Dendritic cell treated with granulocyte-macrophage colony-stimulating factor and Interleukin-4, amounts not matched to agents 40 ng/mL and 50 ng/mL, for 4 days (primary cell): ENCODE measurements around the gene CD55.
A peak's percentile ranks its signal among the peaks of the same experiment; 100 is the strongest.

Source experiments
- H3K27ac Mint-ChIP-seq: one replicate; pipeline ENCODE4 v1.8.0; 2022; ENCODE audit warnings: mild to moderate bottlenecking, mixed read lengths
- H3K27me3 Mint-ChIP-seq: one replicate; pipeline ENCODE4 v1.8.0; 2022; ENCODE audit warnings: mild to moderate bottlenecking, mixed read lengths
- H3K36me3 Mint-ChIP-seq: one replicate; pipeline ENCODE4 v1.8.0; 2022; ENCODE audit warnings: low read depth, mixed read lengths
- H3K4me1 Mint-ChIP-seq: one replicate; pipeline ENCODE4 v1.8.0; 2022; ENCODE audit warnings: low read depth, mixed read lengths
- H3K4me3 Mint-ChIP-seq: one replicate; pipeline ENCODE4 v1.8.0; 2022; ENCODE audit warnings: mild to moderate bottlenecking, moderate library complexity, mixed read lengths
- H3K9me3 Mint-ChIP-seq: one replicate; pipeline ENCODE4 v1.8.0; 2022; ENCODE audit warnings: mixed read lengths
- intact Hi-C: fragments of 100-400 bp; cut with micrococcal nuclease; formaldehyde crosslinking; loops from one replicate; pipeline ENCODE4 v1.15.0; 2022

The CD55 gene

DNA sequence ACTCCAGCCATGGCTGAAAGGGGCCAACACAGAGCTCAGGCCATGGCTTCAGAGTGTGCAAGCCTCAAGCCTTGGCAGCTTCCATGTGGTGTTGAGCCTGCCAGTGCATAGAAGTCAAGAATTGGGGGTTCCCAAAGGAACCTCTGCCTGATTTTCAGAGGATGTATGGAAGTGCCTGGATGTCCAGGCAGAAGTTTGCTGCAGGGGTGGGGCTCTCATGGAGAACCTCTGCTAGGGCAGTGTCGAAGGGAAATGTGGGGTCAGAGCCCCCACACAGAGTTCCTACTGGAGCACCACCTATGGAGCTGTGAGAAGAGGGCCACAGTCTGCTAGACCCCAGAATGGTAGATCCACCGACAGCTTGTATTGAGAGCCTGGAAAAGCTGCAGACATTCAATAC lies 29.8 kb upstream of the CD55 start:
- intact Hi-C loops = no loop called here
- Mint-ChIP-seq H3K4me1 (peaks cover 6% of the 10 kb centered on the region), H3K4me3 (no peak overlapping the region), H3K9me3 (peaks cover 15% of the 10 kb centered on the region), H3K27ac (no peak overlapping the region), H3K27me3 (no peaks in the 10 kb centered on the region), H3K36me3 (no peaks in the 10 kb centered on the region)

DNA sequence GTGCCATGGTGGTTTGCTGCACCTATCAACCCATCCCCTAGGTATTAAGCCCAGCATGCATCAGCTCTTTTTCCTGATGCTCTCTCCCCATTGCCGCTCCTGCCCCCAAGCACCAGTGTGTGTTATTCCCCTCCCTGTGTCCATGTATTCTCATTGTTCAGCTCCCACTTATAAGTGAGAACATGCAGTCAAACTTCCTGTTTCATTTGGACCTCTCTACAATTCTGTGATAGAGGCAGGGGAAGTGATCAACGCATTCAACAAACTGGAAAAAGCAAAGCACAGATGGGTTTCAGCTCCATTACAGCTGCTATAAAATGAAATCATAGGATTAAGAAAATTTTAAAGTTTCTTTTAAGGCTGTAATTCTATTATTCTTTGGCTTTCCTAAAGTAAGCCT lies 23.3 kb upstream of the CD55 start:
- peaks cover 6% of the 10 kb centered on the region for H3K9me3 Mint-ChIP-seq
- H3K4me3 Mint-ChIP-seq = no peak overlapping the region
- H3K27me3 Mint-ChIP-seq = no peaks in the 10 kb centered on the region
- peak overlapping the region; percentile 61 for H3K27ac Mint-ChIP-seq
- intact Hi-C loops = no loop called here
- peaks cover 23% of the 10 kb centered on the region for H3K4me1 Mint-ChIP-seq
- H3K36me3 Mint-ChIP-seq = no peaks in the 10 kb centered on the region

DNA sequence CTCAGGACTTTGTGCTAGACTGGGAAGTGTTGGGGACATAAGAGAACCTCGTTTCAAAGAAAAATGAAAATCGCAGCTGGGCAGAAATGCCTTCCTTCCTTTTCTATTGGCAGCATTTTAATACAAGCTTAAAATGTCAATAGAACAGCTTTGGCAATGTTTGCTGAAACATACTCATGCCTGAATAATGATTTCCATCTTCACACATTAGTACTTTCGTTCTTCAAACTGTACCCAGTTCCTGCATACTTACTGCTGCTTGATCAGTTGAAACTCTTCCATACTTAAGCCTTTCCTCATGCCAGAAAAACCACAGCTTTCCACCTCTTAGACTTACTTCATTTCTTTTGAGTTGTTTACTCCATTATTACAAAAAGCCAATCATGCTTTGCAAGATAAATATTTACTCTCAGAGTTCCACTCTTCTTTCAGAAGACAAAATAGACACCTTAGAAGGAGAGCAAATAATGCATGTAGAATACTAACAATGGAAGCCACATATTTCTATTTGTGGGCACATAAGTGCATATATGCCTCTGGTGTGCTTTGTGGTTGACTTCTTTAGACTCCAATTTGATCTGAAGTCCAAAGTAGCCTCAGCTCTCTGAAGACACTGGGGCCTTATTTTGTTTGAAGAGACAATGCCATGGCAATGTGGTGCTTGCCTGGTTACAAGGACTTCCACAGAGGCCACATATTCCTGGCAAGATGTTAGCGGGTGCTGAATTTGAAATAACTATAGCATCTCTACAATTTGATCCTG lies 22.7 kb upstream of the CD55 start:
- Mint-ChIP-seq H3K36me3 (no peaks in the 10 kb centered on the region), H3K4me1 (peaks cover 26% of the 10 kb centered on the region), H3K4me3 (no peak overlapping the region), H3K27ac (peak overlapping the region; percentile 61), H3K27me3 (no peaks in the 10 kb centered on the region), H3K9me3 (peaks cover 6% of the 10 kb centered on the region)
- intact Hi-C loops = no loop called here

DNA sequence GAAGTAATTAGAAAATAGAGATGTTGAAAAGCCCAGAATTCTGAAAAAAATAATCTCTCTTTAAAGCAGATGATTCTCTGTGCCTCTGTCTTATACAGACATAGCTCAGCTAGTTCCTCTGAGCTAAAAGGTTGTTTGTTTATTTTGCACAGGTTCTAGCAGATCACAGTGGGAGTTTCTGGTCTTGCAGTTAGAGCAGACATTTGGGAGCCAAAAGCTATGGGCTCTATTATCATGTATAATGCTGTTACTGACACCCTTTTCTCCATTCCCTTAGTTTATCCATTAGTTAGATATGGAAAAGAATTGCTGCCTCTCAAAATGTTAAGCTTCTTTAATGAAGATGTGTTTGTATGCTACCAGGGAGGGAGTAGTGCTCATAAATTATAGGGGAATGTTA lies 20.5 kb upstream of the CD55 start:
- Mint-ChIP-seq H3K27ac (no peak overlapping the region), H3K4me1 (peaks cover 26% of the 10 kb centered on the region), H3K9me3 (peaks cover 6% of the 10 kb centered on the region), H3K27me3 (no peaks in the 10 kb centered on the region), H3K4me3 (no peak overlapping the region), H3K36me3 (no peaks in the 10 kb centered on the region)
- intact Hi-C loops = no loop called here

DNA sequence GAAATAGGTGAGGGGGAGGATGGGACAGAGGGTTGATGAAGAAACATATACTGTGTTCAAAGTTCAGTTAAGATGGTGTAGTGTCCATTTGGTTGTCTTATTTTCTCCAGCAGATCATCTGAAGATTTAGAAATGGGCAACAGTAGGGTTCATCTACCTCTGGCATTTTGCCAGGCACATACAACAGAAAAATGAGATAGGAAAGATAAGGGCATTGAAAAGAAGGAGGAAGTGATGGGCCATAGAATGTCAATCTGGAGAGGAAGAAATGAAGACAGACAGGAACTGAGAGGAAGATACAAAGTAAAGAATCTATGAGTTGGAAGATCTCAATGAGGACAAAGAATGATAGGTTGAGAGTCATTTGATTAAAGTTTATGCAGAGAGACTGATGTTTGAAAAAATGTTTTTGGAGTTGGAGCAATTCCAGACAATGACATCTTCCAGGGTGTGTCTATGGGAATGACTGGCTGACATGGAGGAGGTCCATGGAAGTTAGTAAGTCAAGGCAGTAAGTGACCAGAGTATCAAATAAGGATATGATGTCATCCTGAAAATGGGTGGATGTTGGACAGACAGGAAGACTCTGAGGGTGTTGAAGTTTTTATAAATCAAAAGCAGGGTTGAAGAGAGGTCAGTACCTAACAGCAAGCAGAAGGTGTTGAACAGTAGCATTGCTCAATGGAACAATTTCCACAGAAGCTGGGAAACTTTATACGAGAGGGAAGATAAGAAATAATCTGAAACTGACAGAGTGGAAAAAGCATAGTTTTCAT lies 18.7 kb upstream of the CD55 start:
- no peaks in the 10 kb centered on the region for H3K36me3 Mint-ChIP-seq
- H3K27ac Mint-ChIP-seq = no peak overlapping the region
- peaks cover 6% of the 10 kb centered on the region for H3K9me3 Mint-ChIP-seq
- intact Hi-C loops = no loop called here
- no peaks in the 10 kb centered on the region for H3K27me3 Mint-ChIP-seq
- peaks cover 32% of the 10 kb centered on the region for H3K4me1 Mint-ChIP-seq
- H3K4me3 Mint-ChIP-seq = no peak overlapping the region

DNA sequence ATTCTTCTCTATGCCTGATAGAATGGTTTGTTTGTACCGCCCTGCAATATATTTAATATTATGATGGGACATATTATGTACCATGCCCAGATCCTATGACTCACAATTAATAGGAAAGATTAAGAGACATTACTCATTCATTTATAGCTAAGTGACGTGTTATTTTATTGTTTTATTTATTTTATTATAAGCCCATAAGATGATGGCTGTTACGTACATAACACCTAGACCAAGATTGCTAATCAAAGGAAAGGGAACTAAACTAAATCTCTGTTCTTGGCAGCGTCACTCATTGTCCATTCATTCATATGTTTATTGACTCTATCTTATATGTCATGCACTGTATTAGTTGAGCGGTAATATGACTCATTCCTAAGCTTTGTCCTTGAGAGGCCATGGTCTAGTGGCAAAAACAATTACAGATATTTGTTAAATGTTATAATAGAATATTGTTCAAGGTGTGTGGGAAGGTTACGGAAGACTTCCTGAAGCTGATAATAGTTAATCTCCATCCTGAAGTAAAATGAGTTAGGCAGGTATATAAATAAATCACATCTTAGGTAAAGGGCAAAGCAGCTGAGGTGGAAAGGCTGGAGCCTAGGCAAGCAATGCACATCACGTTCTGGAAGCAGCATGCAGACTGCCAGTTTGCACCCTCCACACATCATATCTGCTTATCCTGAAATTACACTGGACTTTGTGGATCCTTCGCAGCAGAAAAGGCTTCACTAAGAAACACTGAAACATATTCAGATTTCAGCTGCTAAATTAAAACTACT lies 16.6 kb upstream of the CD55 start:
- intact Hi-C loops = no loop called here
- no peak overlapping the region for H3K4me3 Mint-ChIP-seq
- H3K4me1 Mint-ChIP-seq = peaks cover 33% of the 10 kb centered on the region
- H3K27me3 Mint-ChIP-seq = no peaks in the 10 kb centered on the region
- H3K27ac Mint-ChIP-seq = no peak overlapping the region
- H3K9me3 Mint-ChIP-seq = peaks cover 6% of the 10 kb centered on the region
- H3K36me3 Mint-ChIP-seq = no peaks in the 10 kb centered on the region

DNA sequence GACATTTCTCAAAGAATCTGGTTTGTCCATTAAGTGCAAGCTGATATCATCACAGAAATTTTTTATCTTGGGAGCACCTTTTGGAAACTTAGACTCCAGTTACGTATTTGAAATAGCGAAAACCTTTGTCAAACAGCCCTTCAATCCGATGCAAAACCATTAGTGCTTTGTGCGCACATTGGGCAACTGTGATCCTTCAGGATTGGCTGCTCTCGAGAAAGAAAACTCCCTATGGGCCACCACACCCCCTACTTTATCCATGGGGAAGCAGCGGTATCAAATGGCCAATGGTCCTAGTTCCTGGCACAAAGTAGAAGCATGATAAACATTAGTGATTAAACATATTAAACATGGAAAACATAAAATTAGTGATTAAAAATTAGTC lies 16.0 kb upstream of the CD55 start:
- peaks cover 35% of the 10 kb centered on the region for H3K4me1 Mint-ChIP-seq
- no peak overlapping the region for H3K4me3 Mint-ChIP-seq
- H3K27ac Mint-ChIP-seq = no peak overlapping the region
- intact Hi-C loops = no loop called here
- no peaks in the 10 kb centered on the region for H3K27me3 Mint-ChIP-seq
- H3K9me3 Mint-ChIP-seq = peaks cover 6% of the 10 kb centered on the region
- H3K36me3 Mint-ChIP-seq = no peaks in the 10 kb centered on the region

DNA sequence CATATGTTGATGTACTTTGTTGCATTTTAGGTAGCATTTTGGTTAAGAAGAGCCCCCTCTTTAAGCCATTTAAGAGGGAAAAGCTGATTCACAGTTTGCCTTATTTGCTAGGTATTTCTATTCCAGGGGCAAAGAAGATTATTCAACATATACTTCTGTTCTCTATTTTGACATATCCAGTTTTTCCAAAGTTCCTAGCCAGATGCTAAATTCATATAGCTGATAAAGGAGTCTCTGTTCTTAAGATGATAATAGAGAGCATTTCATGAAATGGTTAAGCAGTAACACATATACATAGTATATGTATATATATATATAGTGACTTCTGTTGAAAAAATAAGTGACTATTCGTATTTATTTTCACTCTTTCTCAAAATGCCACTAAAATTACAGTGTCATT lies 15.5 kb upstream of the CD55 start:
- Mint-ChIP-seq H3K9me3 (peaks cover 6% of the 10 kb centered on the region), H3K4me3 (no peak overlapping the region), H3K4me1 (peaks cover 35% of the 10 kb centered on the region), H3K36me3 (no peaks in the 10 kb centered on the region), H3K27ac (no peak overlapping the region), H3K27me3 (no peaks in the 10 kb centered on the region)
- intact Hi-C loops = no loop called here

DNA sequence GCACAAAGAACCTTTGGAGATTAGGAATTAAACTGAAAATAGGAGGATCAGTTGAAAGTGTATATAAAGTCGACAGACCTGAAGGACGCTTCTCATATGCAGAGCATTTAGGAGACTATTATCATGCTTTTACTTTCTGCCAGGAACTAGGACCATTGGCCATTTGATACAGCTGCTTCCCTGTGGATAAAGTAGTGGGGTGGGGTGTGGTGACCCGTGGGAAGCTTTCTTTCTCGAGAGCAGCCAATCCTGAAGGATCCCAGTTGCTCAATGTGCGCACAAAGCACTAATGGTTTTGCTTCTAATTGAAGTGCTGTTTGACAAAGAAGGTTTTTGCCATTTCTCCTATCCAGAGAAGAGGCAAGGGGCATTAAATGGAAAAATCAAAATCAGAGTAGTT lies 14.9 kb upstream of the CD55 start:
- Mint-ChIP-seq H3K36me3 (no peaks in the 10 kb centered on the region), H3K4me1 (peaks cover 35% of the 10 kb centered on the region), H3K27me3 (no peaks in the 10 kb centered on the region), H3K4me3 (no peak overlapping the region), H3K9me3 (peaks cover 6% of the 10 kb centered on the region), H3K27ac (peak overlapping the region; percentile 6)
- intact Hi-C loops = no loop called here

DNA sequence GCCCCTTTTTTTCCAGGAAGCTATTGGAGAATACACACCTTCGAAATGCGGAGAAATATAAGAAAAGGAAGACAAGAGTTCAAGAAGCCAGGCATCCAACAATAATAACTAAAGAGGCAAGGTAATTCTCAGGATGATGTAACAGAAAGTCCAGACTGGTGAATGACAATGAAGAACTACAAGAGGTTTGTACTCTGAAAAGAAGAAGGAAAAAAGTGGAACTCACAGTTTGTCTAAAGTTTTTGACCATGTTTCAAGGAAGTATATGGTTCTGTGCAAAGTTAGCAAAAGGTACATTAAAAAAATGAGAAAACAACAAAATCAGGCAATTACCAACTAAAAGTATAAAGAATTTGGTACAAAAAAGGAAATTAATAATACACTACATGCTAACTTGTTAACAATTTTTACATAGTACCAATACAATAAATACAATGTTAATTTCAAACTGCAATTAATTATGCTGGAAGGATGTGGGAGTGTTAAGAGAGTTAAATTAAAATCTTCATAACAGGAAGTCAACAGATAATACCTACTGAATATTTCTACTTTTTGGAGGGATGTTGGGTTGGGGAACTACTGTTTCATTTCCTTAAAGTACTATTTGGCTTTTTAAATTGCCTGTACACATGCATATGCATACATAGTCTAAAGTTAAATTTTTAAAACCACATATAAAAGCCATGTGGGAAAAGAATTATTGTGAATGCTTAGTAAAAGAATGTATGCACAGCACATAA lies 12.9 kb upstream of the CD55 start:
- H3K4me3 Mint-ChIP-seq = no peak overlapping the region
- no peaks in the 10 kb centered on the region for H3K36me3 Mint-ChIP-seq
- peaks cover 38% of the 10 kb centered on the region for H3K4me1 Mint-ChIP-seq
- H3K27ac Mint-ChIP-seq = peak overlapping the region; percentile 68
- no peaks in the 10 kb centered on the region for H3K27me3 Mint-ChIP-seq
- H3K9me3 Mint-ChIP-seq = no peaks in the 10 kb centered on the region
- intact Hi-C loops = no loop called here

DNA sequence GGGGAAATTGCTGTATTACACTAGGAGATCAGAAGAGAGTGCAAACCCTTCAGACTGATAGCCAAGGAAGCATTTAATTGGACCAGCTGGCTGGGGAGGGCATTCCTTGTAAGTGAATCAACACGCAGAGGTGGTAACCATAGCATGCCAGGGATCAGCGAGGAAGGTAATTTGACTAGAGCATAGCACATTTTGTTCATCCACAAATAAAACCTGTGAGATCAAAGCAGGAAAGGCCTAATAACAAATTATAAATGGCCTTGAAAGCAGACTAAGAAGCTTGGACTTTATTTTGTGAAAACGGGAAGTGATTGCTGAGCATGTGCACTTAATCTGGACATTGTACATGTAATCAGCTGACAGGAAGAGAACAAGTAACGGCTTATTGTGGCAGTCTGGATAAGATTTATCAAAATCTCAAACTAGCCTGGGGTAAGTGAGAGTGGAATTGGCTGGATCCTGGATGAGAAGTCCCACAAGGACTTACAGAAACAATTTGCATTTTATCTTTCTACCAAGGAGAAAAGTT lies 11.7 kb upstream of the CD55 start:
- H3K4me3 Mint-ChIP-seq = peak overlapping the region; percentile 54
- no peaks in the 10 kb centered on the region for H3K36me3 Mint-ChIP-seq
- H3K27ac Mint-ChIP-seq = peak overlapping the region; percentile 89
- intact Hi-C loops = loop anchor here (1.0 kb wide), 1 partner anchor 11 kb away; the partner anchor contains the start of gene CD55
- no peaks in the 10 kb centered on the region for H3K27me3 Mint-ChIP-seq
- H3K9me3 Mint-ChIP-seq = no peaks in the 10 kb centered on the region
- peaks cover 42% of the 10 kb centered on the region for H3K4me1 Mint-ChIP-seq

DNA sequence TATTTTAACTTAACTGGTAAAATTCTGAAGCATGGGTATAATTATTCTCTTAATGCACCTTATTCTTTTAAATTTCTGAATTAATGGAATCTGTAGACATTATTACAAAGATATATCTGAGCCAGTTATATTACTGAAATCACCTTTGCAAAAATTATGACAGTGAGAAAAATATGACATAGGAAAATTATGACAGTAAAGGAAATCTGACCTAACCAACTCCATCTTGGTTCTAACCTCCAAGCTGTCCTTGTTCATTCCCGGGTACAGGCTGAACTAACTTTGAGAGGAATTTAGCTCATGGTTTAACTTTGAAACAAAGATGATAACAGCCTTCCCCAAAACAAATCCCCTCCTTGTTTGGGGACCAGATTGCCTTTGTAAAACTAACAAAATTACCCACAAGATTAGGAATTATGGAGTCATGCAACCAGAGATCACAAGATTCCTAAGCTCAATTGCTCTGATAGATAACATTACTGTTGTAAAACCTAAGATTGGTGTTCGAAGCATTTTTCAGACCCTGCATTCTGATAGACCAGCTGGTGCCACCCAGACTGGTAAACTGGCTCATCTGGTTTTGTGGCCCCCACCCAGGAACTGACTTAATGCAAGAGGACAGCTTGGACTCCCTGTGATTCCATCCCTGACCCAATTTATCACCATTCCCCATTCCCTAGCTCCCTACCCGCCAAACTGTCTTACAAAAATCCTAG lies 9.4 kb upstream of the CD55 start:
- H3K27ac Mint-ChIP-seq = peak overlapping the region; percentile 41
- H3K36me3 Mint-ChIP-seq = no peaks in the 10 kb centered on the region
- H3K4me1 Mint-ChIP-seq = peaks cover 60% of the 10 kb centered on the region
- no peaks in the 10 kb centered on the region for H3K27me3 Mint-ChIP-seq
- intact Hi-C loops = no loop called here
- no peaks in the 10 kb centered on the region for H3K9me3 Mint-ChIP-seq
- no peak overlapping the region for H3K4me3 Mint-ChIP-seq

DNA sequence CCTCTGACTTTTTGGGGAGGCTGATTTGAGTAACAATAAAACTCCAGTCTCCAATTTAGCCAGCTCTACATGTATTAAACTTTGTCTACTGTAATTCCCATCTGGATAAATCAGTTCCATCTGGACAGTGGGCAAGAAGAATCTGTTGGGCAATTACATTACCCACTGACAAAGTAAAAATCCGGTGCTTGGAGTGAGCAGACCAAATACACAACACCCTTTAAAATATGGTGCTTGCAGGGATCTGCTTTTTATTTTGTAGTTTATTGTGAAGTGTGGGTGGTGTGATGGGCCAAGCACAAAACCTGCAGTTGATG lies 8.9 kb upstream of the CD55 start:
- H3K27ac Mint-ChIP-seq = peak overlapping the region; percentile 41
- no peaks in the 10 kb centered on the region for H3K9me3 Mint-ChIP-seq
- H3K27me3 Mint-ChIP-seq = no peaks in the 10 kb centered on the region
- H3K4me3 Mint-ChIP-seq = no peak overlapping the region
- H3K4me1 Mint-ChIP-seq = peaks cover 61% of the 10 kb centered on the region
- intact Hi-C loops = no loop called here
- H3K36me3 Mint-ChIP-seq = no peaks in the 10 kb centered on the region
